ENCODE results near the gene ROBO2.

Gene ROBO2

GRCh38 chr3:77066829-77067228 lies 26.9 kb downstream of the ROBO2 start:
- no peak for DNase-seq (ENCODE audit: extremely low read depth, low read depth)
- no peak for TF ChIP-seq CTCF (IDR thresholded peaks at IDR 0.05; ENCODE audit: low read depth, low read length)

- DNase-seq (ENCODE audit: extremely low read depth, low read depth) = no peak
- no peak for TF ChIP-seq CTCF (IDR thresholded peaks at IDR 0.05; ENCODE audit: low read depth, low read length)
Measured at GRCh38 chr3:77068808-77069207, 28.9 kb downstream of the ROBO2 start.

DNA sequence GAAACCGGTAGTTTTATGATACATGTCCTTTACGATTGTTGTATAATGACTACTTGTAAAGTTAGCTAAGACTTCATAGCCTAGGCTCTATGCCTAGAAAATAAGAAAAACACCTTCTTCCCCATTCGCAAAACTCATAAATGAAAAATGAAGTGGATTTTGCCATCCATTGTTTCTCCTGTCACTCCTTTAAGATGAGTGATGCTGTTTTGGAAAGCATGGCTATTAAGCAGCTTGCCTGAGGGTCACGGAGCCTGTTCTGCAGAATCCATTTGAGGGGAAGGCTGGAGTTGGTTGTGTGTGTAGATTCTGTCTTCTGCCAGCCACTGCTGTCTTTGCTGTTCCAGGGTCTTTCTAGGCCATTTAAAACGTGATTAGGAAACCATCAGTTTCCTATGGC lies 31.5 kb downstream of the ROBO2 start:
- no peak for TF ChIP-seq CTCF (IDR thresholded peaks at IDR 0.05; ENCODE audit: low read depth, low read length)
- DNase-seq (ENCODE audit: extremely low read depth, low read depth) = no peak

- no peak for DNase-seq (ENCODE audit: extremely low read depth, low read depth)
- TF ChIP-seq CTCF (IDR thresholded peaks at IDR 0.05; ENCODE audit: low read depth, low read length) = no peak
Measured at GRCh38 chr3:77071809-77072208, 31.9 kb downstream of the ROBO2 start.

DNA sequence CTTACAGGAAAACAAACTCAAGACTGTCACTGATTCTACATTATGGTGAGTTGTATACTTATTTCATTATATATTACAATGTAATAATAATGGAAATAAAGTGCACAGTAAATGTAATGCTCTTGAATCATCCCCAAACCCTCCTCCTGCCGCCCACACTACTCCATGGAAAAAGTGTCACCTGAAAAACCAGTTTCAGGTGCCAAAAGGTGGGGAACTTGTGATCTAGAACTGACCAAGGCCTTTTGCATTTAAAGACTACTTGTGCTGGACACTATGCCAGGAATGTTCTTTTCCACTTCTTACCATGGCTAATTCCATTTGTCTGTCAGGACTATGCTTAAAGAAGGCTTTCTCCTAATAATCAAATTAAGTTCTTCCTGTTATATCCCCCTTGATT lies 32.3 kb downstream of the ROBO2 start:
- no peak for TF ChIP-seq CTCF (IDR thresholded peaks at IDR 0.05; ENCODE audit: low read depth, low read length)
- no peak for DNase-seq (ENCODE audit: extremely low read depth, low read depth)

DNA sequence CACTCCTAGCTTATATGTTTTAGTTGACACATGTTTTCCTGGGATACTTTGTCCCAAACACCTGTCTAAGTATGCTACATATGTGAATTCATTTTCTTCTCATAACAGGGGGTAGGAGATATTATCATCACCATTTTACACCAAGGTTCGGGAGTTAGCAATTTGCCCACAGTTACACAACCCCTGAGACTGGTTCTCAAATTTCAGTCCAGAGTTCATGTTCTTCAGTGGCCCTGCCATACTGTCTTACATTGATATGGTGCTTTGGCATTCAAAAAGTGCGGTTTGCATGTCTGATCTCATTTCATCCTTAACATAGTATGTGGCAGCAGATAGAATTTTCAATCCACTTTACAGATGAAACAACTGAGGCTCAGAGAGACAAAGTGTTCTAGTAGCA lies 38.4 kb downstream of the ROBO2 start:
- TF ChIP-seq CTCF (IDR thresholded peaks at IDR 0.05; ENCODE audit: low read depth, low read length) = no peak
- DNase-seq (ENCODE audit: extremely low read depth, low read depth) = no peak

DNA sequence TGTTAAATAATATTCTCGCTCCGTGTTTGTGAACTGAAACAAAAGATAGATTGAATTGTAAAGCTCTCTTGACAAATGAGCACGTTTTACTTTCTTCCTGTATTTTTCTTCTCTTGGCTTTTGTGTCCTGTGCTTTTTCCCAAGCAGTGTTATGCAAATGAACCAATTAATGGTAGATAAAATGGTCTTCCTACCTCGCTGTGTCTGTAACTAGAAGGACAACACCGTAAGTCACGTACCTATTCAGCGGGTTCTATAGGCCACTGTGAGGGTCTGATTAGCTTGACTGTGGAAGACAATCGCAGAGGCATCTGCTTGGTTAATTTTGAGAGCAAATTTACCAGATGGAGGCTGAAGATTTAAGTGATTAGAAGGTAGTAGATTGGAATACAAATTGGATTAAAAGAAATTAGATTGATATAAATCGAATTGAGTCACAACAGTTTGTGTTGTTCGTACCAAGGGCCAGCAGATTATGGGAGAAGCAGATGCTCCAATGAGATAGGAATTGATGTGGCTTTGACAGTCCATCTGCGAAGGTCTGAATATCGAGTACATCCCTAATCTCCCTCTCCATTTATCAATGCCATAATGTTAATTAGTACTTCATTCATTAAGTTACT lies 40.2 kb downstream of the ROBO2 start:
- no peak for DNase-seq (ENCODE audit: extremely low read depth, low read depth)
- no peak for TF ChIP-seq CTCF (IDR thresholded peaks at IDR 0.05; ENCODE audit: low read depth, low read length)

Data from AG09319 (cell line).